ENCODE data around the gene PRAMEF12.
"Not testable (repeated sequence)": the region's sequence is repeated elsewhere in the genome, so short reads cannot be mapped to it uniquely, and the experiment has no call there.

Gene PRAMEF12

GRCh38 chr1:12772520-12772919, 1.0 kb upstream of the PRAMEF12 start:
- no peak for DNase-seq

GRCh38 chr1:12774801-12775345, 1.3 kb downstream of the PRAMEF12 start:
- no peak for DNase-seq

GRCh38 chr1:12775443-12775842, 1.9 kb downstream of the PRAMEF12 start:
- no peak for DNase-seq

GRCh38 chr1:12776801-12777557, 3.4 kb downstream of the PRAMEF12 start:
- DNase-seq: no peak

GRCh38 chr1:12778061-12778460, 4.5 kb downstream of the PRAMEF12 start:
- DNase-seq: no peak

- no peak for DNase-seq
These were observed 5.4 kb downstream of the PRAMEF12 start for GRCh38 chr1:12778907-12779306.

- not testable (repeated sequence) for DNase-seq
These were observed 8.0 kb downstream of the PRAMEF12 start for GRCh38 chr1:12781488-12781887.

- DNase-seq: not testable (repeated sequence)
These were observed 10.2 kb downstream of the PRAMEF12 start for GRCh38 chr1:12783783-12784182.

GRCh38 chr1:12784729-12785128, 11.2 kb downstream of the PRAMEF12 start:
- DNase-seq: not testable (repeated sequence)

- DNase-seq: not testable (repeated sequence)
These were observed 17.6 kb downstream of the PRAMEF12 start, which contains the start of gene PRAMEF1 for GRCh38 chr1:12791097-12791496. Gene PRAMEF1, plus strand, starts transcription at chr1:12791397. Its CDS starts 1,831 bp downstream, at chr1:12793228.

- no peak for DNase-seq
These were observed 25.4 kb downstream of the PRAMEF12 start for GRCh38 chr1:12798911-12799310.

GRCh38 chr1:12799730-12800129, 26.2 kb downstream of the PRAMEF12 start:
- DNase-seq: no peak

GRCh38 chr1:12809933-12810332, 36.4 kb downstream of the PRAMEF12 start:
- DNase-seq: no peak

GRCh38 chr1:12810691-12811408, 37.3 kb downstream of the PRAMEF12 start:
- DNase-seq: no peak

GRCh38 chr1:12811409-12811784, 37.9 kb downstream of the PRAMEF12 start:
- DNase-seq: no peak

GRCh38 chr1:12819061-12819460, 45.5 kb downstream of the PRAMEF12 start:
- DNase-seq: peak in 1 of 2 experiments; percentile 26
